Measurements from ENCODE around the gene MAOA.
"Not testable (repeated sequence)": the region's sequence is repeated elsewhere in the genome, so short reads cannot be mapped to it uniquely, and the experiment has no call there.

Gene MAOA

GRCh38 chrX:43664258-43664657 is 8.2 kb downstream of the MAOA start:
- no peak for DNase-seq

- DNase-seq: no peak
These were observed 8.6 kb downstream of the MAOA start for GRCh38 chrX:43664708-43665107.

GRCh38 chrX:43666311-43666912 is 10.3 kb downstream of the MAOA start:
- DNase-seq: peak; percentile 83

- DNase-seq: not testable (repeated sequence)
These were observed 20.0 kb downstream of the MAOA start for GRCh38 chrX:43675965-43676628.

DNA sequence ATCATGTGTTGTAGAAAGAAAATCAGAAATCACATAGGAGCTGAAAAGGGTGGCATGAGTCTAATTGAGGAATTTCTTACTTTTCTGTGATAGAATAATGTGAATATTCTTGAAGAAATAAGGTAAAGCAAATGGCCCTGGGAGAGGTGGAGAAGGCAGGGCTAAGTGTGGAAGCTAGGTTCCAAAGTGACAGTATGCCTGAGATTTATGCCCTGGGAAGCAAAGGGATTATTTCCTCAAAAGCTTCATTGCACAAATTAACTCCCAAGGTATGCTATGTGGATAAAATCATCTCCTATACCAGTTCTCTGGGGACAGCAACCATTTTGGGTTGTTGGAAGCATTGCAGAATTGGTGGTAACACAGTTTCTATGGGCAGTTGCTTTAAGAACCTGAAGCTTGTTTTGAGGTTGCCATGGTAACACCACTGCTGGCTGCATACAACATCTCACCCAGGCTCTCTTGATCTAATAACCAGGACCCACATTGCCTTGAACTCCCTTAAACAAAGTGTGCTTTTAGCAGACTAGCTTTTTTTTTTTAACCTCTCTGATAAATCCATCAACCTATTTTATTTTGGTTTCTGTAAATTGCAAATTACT is 21.0 kb downstream of the MAOA start:
- peak; percentile 1 for DNase-seq

- no peak for DNase-seq
These were observed 21.9 kb downstream of the MAOA start for GRCh38 chrX:43677993-43678392.

- DNase-seq: no peak
These were observed 23.0 kb downstream of the MAOA start for GRCh38 chrX:43679058-43679457.

GRCh38 chrX:43679778-43680177 is 23.7 kb downstream of the MAOA start:
- DNase-seq: peak; percentile 39

DNA sequence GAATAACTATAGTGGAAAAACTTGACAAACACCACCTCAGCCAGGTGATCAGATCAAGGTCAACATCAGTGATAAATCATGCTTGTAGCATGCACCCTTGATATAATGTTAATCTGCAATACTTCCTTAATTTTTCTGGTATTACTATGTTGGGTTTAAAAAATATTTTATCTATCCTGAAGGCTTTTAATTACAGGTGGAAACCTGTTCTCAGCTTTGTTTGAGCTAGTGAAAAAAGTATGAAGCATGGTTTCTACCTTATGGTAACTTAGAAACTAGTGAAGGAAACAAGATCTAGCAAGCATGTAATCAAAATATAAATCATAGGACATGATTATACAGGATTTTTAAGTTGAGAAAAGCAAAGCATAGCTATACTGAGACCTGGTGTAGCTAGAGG is 26.6 kb downstream of the MAOA start:
- DNase-seq: no peak

DNA sequence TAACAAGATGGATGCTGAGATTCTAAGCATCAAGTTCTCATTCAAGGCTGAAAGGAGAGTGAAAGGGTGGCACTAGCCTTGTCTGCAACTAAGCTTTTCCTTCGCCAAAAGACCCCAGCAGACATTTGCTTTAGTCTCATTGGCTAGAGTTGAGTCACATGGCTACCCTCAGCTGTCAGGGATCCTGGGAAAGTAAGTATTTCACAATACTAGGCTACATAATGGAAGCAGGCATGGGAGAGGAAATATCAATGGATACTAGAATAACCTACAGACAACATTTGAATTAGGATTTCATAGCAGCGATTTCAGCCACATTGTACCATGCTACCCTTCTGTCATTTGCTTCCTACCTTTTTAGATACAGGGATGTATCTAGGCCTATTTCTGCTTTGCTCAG is 29.1 kb downstream of the MAOA start:
- no peak for DNase-seq

DNA sequence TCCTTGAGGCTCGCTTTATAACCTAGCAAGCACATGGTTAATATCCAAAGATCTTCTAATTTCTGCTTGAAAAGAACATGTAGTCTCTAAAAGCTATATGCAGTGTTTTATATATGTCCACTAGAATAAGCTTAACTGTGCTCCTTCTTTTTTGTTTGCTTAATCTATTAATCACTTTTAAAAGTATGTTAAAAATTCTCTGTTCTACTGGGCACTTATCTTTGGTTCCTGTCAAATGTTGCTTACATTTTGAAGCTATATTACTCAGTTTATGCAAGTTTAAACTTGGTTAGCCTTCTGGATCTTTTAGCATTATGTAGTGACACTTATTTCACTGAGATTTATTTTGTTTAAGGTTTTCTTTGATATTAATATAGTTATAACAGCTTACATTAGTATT is 32.5 kb downstream of the MAOA start:
- DNase-seq: no peak

DNA sequence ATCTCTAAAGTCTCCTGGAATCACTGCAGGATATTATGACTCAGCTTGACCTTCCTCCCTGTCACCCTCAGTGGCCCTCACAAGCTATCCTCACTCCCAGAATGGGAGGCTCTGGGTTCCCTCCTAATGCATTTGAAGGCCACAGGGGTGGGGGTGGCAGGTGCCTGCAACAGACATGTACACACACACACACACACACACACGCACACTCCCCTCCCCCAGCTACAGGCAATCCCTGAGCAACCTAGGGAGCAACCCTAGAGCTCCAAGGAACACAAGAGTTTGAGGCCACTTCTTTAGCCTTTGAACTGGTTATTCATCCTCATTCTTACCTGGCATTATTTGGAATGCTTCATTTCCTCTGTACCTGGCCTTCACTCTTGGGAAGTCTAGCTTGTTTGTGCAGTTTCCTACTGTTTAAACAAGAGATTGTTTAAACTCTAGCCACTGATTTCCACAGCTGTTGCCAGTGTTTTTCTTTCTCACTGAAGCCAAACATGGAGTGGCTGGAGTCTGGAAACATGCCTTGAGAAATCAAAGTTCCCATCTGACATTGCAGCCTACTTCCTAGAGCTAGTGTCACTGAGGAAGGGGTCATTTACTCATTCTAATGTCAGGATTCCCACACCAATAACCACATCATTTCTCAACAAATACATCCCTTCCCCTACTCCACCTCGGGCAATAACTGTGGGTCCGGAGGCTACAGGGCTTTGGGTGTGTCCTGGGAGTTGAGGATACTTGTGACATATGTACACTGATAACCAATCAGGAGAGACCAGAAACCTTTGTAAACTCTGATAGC is 37.7 kb downstream of the MAOA start:
- DNase-seq: peak; percentile 11

- DNase-seq: no peak
These were observed 43.4 kb downstream of the MAOA start for GRCh38 chrX:43699475-43699874.

GRCh38 chrX:43702079-43702524 is 46.0 kb downstream of the MAOA start:
- no peak for DNase-seq

GRCh38 chrX:43702660-43703059 is 46.6 kb downstream of the MAOA start:
- no peak for DNase-seq

- no peak for DNase-seq
These were observed 47.2 kb downstream of the MAOA start for GRCh38 chrX:43703211-43703791.

- DNase-seq: no peak
These were observed 50.8 kb downstream of the MAOA start for GRCh38 chrX:43706786-43707370.

DNA sequence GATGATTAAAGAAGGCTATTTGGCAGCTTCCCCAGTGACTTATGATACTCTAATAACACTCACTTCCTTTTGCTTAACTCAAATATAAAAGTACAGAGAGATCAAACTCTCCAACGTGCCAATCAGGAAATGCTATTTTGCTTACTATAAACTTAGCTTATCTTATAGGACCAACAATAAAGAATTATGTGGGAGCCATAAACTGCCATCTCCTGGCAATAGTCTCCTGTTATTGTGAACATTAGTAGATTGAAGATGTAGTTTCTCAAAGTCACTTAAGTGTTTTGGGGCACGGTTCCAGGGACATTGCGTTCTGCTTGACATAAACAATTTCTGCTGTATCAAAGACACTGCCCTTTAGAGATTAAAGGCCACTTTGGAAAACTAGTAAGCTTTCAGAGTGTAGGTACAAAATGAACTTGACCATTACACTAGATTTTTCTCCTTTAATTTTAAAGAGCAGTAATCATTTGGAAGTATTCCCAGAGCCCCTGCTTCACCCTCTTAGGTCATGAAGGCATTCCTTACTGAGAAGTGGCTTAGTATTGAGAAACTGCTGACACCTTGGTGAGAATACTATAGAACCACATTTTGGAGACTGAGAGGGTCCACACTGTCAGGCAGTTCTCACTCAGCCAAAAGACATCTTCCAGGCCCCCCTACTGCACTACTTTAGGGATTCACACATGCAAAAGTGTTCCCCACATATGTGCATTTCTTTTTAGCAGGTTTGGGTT is 51.9 kb downstream of the MAOA start:
- no peak for DNase-seq

- no peak for DNase-seq
These were observed 60.0 kb downstream of the MAOA start for GRCh38 chrX:43716144-43716543.

DNA sequence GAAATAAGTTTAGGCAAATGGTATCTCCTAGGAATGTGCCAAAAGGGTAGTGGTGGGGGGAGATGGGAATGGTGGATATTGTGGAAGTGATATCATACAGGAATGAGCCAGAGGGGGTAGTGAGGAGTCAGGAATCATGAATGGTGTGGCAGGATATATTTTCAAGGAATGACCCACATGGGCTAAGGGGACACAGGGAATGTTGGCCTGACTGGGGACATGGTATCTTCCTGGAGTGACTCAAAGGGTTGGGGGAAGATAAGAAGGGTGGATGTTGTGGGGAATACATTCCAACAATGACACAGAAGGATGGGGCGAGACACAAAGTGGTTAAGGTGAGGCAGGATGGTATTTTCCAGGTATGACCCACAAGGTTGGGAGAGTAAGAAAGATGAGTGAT is 60.6 kb downstream of the MAOA start:
- DNase-seq: no peak

DNA sequence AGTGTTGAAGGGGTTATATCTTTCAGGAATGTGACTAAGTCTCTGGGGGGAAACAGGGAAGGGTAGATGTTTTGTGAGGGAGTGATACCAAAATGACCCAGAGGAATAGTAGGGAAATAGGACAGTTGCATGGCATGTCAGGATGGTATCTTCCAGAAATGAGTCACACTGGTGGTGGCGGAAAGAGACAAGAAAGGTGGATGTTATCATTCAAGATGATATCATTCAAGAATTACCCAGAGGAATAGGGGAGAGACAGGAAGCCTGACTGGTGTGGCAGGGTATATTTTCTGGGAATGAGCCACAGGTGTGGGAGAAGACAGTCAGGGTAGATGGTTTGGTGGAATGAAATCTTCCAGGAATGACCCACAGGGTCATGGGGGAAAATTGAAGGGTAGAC is 61.1 kb downstream of the MAOA start:
- no peak for DNase-seq

- no peak for DNase-seq
These were observed 62.0 kb downstream of the MAOA start for GRCh38 chrX:43718081-43718480.
